Psoas muscle (tissue), 8 donors: ENCODE data around the gene HOXD4. TPM values are rescaled to one million over a fixed set of nuclear protein-coding genes. Genes with fewer than 3 reads are reported as not detected.

Experiments used
- ATAC-seq, 4 donors: fragments of 200-7000 bp; cut with Tn5 transposase; one replicate each; pipeline ENCODE4 v1.9.1; 2020; ENCODE audit warnings: moderate library complexity in 3 of 4, mild to moderate bottlenecking in 2 of 4
- DNase-seq, 2 donors: peaks; one replicate each; pipeline ENCODE4 v3.0.0-alpha.2; 2020
- H3K27ac ChIP-seq: fragments of 200-600 bp; one replicate; pipeline ENCODE4 v1.8.0; 2022
- H3K27me3 ChIP-seq, 3 donors: fragments of 200-600 bp in 1 of 3; one replicate each; pipeline versions ENCODE4 v1.6.1 to v1.8.0; 2013 to 2022; ENCODE audit warnings: low read length in 2 of 3, mild to moderate bottlenecking in 2 of 3, moderate library complexity in 1 of 3; ENCODE audit not compliant: insufficient read depth in 3 of 3
- H3K36me3 ChIP-seq, 2 donors: fragments of 200-600 bp in 1 of 2; one replicate each; pipeline versions ENCODE4 v1.6.1 to v1.8.0; 2013 to 2022; ENCODE audit warnings: low read depth in 1 of 2, mild to moderate bottlenecking in 1 of 2, moderate library complexity in 1 of 2; ENCODE audit not compliant: insufficient read depth in 1 of 2
- H3K4me1 ChIP-seq: fragments of 200-600 bp; one replicate; pipeline ENCODE4 v1.8.0; 2022
- H3K4me3 ChIP-seq: fragments of 200-600 bp; one replicate; pipeline ENCODE4 v1.8.0; 2022; ENCODE audit warnings: mild to moderate bottlenecking
- H3K9me3 ChIP-seq: fragments of 200-600 bp; one replicate; pipeline ENCODE4 v1.8.0; 2022
- CTCF ChIP-seq: fragments of 200-600 bp; IDR thresholded peaks from one replicate; pipeline ENCODE4 v1.8.0; 2022; ENCODE audit warnings: antibody characterized with exemption
- WGBS, 3 donors: extraction: QIAGEN DNeasy Blood & Tissue Kit; methylation state at CpG; one replicate each; pipeline versions ENCODE4 v1.1.6 to v1.1.7; 2013; 5-methylcytosine and 5-hydroxymethylcytosine counted together
- intact Hi-C, 2 donors: fragments of 100-400 bp; cut with DNase I; formaldehyde crosslinking; loops; one replicate each; pipeline versions ENCODE4 v1.11.0 to v1.14.2; 2022
- polyA plus RNA-seq, 3 donors: library from polyadenylated mRNA; stranded (reverse); fragments of 200-250 nt; gene quantifications; one replicate each; pipeline ENCODE4 v1.2.3, GENCODE V29; 2013
- total RNA-seq, 4 donors: library from RNA; stranded (reverse); fragmentation: NEBNext Ultra II Directional in 2 of 4; extraction: Animal tissue kit (Norgen Biotek cat#: 25700) in 2 of 4; gene quantifications; one replicate each; pipeline versions ENCODE4 v1.2.1 to v1.2.4, GENCODE V29; 2021 to 2023
- donor health status: healthy with polysubstance abuse.
- donor health status: DM: no; HTN: no; CAD: no; lungs with moderate emphysema.
- donor health status: Bipolar disorder and iron deficiency.
- donor health status: healthy.
- donor health status: DM: yes; HTN: yes; CAD: no.
- donor health status: DM: no; HTN: no; CAD: no.
- donor health status: DM: no; HTN: no; CAD: no.
- donor health status: DM: yes; HTN: yes; CAD: no.

Gene HOXD4
- total and polyA plus RNA-seq, 7 donors: 0.26 to 4.1 (median 1.2) TPM

DNA sequence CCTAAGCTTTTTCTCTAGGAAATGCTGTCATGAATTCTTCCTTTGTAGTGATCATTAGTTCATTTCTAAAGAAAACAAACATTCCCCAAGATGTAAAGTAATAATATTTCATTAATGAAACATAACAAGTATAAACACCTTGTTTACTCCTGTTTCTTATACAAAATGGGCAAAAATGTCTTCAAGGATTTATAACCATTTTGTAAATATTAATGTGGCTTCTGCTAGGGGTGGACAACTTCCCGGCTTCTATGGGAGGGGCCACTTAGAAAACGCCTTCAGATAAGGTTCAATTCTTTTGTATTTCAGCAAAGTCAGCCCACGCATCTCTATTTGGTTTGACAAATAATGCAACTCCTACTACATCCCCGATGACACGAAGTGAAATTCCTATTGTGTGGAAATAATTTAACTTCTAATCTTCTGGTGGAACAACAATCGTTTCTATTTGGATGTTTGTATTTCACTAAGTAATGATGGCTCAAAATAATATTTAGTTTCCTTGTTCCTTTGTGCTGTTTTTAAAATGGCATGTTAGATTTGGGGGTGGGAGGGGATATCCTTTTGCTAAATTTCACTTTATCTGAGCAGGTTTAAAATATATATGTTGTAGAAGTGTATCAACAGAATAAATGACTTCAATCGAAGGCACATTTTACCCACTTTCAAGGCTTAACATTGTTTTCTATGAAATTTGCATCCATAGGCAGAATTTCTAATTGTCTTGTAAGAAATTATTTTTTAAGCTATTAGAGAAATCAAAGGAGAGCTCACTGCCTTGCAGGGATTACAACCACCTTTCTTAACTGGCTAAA is 22.4 kb downstream of the HOXD4 start:
- Histone ChIP-seq H3K36me3 (no peaks in the 10 kb centered on the region), H3K27me3 (peaks cover 0 to 38% (median 5%) of the 10 kb centered on the region in 3 donors), H3K9me3 (no peaks in the 10 kb centered on the region), H3K4me3 (peak overlapping the region; percentile 11), H3K27ac (no peak overlapping the region), H3K4me1 (no peaks in the 10 kb centered on the region)
- 74 to 76% (median 76%) methylated on average over 7 of the region's 7 CpGs for WGBS, 3 donors
- no peak for TF ChIP-seq CTCF
- no peak for ATAC-seq
- intact Hi-C loops: no loop called here
- DNase-seq: no peak

- DNase-seq (no peak), ATAC-seq (peak in 1 of 4 donors; percentile 26)
- H3K27me3 ChIP-seq: peaks cover 0 to 43% (median 7%) of the 10 kb centered on the region in 3 donors
- intact Hi-C loops: no loop called here
- TF ChIP-seq CTCF: no peak
- H3K4me3 ChIP-seq: peak overlapping the region; percentile 22
- H3K4me1 ChIP-seq: no peaks in the 10 kb centered on the region
- H3K9me3 ChIP-seq: no peaks in the 10 kb centered on the region
- no peaks in the 10 kb centered on the region for H3K36me3 ChIP-seq
- 43 to 56% (median 48%) methylated on average over 14 of the region's 14 CpGs for WGBS, 3 donors
- H3K27ac ChIP-seq: no peak overlapping the region
These were observed 23.1 kb downstream of the HOXD4 start for GRCh38 chr2:176174382-176174823.

DNA sequence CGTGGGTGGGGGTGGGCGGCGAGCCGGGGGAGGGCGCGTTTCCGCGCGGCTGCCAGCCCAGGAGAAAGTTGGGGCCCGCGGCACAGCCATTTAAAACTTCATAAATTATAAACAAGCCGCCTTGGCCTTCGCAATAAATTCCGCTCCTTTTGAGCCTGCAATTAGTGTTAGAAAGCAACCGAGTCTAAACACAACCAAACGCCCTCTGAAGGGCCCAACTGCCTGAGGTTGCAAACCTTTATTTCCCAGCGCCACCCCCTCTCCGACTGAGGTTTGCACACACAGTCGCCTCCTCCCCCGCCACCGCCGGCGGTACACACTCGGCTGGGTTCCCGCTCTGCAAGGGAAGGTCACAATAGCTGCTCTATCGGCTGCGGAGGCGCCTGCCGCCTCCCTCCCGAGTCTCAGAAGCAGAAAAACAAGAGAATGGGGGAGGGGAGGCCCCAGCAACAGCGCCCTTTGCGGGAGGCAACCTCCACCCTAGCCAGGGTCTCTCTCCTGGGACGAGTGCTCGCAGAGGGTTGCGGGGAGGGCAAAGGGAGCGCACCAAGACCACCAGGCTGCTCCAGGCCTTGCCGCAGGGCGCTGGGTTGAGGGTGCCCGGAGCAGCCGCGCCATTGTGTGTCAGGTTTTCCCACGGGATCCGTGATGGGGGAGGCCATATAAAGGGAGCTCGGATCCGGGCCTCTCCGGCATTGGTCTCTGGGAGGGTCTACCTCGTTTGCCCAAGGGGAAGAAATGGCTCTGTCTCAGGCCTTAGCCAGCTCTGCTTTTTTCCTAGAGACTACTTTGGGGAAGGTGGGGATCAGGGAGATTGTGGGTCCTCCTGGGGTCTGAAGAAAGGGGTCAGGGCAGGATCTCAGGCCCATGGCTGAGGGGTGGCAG is 23.7 kb downstream of the HOXD4 start:
- Histone ChIP-seq H3K36me3 (no peaks in the 10 kb centered on the region), H3K27me3 (peaks cover 0 to 50% (median 7%) of the 10 kb centered on the region in 3 donors), H3K4me1 (no peaks in the 10 kb centered on the region), H3K4me3 (peak overlapping the region; percentile 22), H3K27ac (no peak overlapping the region), H3K9me3 (no peaks in the 10 kb centered on the region)
- 58 to 66% (median 63%) methylated on average over 47 of the region's 47 CpGs for WGBS, 3 donors
- intact Hi-C loops: no loop called here
- no peak for TF ChIP-seq CTCF
- DNase-seq (no peak), ATAC-seq (no peak)

- H3K36me3 ChIP-seq: no peaks in the 10 kb centered on the region
- TF ChIP-seq CTCF: no peak
- intact Hi-C loops: no loop called here
- H3K4me1 ChIP-seq: no peaks in the 10 kb centered on the region
- H3K27ac ChIP-seq: no peak overlapping the region
- WGBS, 3 donors: 69 to 78% (median 76%) methylated on average over 7 of the region's 7 CpGs
- DNase-seq (no peak), ATAC-seq (no peak)
- H3K9me3 ChIP-seq: no peaks in the 10 kb centered on the region
- no peak overlapping the region for H3K4me3 ChIP-seq
- H3K27me3 ChIP-seq: peaks cover 0 to 58% (median 7%) of the 10 kb centered on the region in 3 donors
These were observed 24.6 kb downstream of the HOXD4 start for GRCh38 chr2:176175709-176176607.
